GM18861 (cell line): ENCODE results near the gene MRPS26.
"Not testable (repeated sequence)": the region's sequence is repeated elsewhere in the genome, so short reads cannot be mapped to it uniquely, and the experiment has no call there.

Experiments used
- ATAC-seq: cut with Tn5 transposase; IDR thresholded peaks from one replicate; pipeline ENCODE4 v1.9.1; 2021; ENCODE audit not compliant: unreplicated experiment

MRPS26 gene

DNA sequence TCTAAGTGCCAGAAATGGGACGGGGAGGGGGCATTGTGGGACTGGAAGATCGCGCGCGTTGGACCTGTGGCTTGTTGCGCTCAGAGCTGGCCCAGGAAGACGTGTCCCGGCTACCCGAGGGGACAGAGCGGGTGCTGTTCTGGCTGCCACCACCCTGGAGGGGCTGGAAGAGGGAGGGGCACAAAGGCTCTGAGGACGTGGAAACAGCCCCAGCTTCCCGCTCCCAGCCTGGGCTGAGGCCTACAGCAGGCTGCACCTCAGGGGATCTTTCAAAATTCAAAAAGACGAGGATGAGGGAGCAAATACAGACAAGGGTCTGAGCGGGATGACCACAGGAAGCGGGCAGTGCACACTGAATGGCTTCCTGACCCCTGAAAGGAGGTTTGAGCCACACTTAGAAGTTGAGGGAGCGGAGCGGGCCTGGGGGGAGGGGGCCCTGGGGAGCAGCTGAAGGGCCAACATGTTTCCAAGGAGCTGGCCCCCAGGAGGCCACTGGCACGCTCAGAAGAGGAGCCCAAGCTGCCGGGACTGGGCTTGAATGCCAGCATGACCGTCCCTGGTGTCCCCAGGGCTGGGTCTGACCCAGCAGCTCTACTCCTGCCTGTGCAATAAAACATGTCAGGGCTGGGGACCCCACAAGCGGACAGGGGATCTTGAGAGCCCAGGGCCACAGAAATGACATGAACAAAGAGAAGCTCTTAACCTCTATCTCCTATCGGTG is 26.8 kb downstream of the MRPS26 start:
- ATAC-seq = no peak

DNA sequence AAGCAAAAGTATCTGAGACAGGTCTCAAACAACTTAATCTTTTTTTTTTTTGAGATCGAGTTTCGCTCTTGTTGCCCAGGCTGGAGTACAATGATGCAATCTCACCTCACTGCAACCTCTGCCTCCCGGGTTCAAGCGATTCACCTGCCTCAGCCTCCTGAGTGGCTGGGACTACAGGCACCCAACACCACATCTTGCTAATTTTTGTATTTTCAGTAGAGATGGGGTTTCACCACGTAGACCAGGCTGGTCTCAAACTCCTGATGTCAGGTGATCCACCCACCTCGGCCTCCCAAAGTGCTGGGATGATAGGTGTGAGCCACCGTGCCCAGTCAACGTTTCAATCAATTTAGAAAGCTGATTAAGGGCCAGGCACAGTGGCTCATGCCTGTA is 27.4 kb downstream of the MRPS26 start:
- not testable (repeated sequence) for ATAC-seq

DNA sequence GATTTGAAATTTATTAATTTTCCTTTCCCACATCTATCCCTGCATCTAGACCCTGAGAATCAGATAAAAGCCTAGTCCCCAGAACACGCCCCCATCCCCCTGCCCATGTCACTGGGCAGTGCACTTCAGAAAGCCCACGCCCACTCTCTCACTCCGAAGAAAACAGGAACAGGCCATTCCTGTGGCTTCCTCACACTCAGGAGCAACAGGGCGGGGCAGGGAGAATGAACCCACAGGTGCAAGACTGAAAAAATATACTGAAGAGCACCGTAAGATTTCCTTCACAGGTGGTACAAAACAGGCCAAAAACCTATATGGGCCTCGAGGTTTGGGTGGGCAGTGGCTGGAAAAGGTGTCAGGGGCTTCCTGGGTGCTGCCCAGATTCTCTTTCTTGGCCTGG is 29.0 kb downstream of the MRPS26 start:
- ATAC-seq = no peak

DNA sequence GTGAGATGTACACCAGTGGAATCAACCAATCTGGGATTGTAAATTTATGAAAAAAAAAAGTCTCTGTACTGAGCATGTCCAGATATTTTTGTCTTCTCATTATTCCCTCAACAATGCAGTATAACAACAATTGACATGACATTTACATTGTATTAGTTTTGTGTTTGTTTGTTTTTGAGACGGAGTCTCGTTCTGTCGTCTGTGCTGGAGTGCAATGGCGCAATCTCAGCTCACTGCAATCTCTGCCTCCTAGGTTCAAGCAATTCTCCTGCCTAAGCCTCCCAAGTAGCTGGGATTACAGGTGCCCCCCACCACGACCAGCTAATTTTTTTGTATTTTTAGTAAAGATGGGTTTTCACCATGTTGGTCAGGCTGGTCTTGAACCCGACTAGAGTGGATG is 29.5 kb downstream of the MRPS26 start:
- not testable (repeated sequence) for ATAC-seq

DNA sequence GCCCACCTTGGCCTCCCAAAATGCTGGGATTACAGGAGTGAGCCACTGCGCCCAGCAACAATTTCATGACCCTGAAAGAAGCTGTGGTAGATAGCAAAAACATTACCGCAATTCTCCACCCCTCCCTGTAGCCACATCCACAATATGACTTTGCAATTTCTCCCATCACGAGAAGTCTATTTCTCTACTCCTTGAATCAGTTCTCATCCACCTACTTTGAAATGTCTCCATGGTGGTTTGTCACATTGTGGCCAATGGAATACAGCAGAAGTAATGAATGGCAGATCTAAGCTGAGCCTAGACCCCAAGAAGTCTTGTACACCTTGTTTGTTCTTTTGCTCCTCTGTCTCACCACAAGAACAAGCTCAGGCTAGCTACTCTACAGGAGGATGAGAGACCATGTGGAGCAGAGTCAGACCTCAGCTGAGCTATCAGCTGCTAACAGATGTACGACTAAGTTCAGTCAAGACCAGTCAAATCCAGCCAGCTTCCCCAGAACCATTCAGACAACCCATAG is 31.8 kb downstream of the MRPS26 start:
- no peak for ATAC-seq

DNA sequence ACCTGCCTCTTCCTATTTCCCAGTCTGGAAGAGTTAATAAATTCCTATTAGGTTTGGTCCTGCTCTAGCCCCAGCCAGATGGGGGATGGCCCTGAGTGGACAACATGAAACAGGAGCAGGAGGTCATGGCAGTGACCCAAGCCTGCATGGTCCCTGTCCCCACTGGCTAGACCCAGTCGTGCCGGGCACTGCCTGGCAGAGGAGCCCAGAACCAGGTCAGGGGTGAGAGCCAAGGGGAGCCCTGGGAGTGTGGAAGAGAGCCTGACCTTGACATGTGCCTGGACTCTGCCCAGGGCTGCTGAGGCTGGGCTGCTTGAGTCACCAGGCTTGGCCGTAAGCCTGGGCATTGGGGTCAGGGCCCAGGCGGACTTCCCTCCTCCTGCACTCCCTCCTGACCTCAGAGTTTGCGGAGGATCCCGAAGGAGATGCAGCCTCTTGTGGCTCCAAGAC is 35.1 kb downstream of the MRPS26 start:
- no peak for ATAC-seq

DNA sequence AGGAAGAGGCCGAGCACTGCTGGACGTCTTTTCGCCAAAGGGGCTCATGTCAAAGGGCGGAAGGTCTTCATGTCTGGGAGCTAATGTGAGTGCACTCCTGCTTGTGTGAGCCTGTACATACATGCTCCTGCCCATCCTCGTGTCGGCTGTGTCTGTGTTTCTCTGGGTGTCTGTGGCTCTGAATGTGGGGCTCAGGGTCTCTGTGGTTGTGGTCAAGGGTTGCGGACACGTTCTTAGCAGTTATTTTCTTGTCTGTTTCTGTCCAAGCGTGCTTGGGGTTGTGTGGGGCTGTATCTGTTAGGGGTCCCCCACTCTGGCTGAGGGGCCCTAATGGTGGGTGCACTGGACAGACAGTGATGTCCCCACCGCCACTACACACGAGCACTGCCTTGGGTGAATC is 35.8 kb downstream of the MRPS26 start:
- no peak for ATAC-seq

DNA sequence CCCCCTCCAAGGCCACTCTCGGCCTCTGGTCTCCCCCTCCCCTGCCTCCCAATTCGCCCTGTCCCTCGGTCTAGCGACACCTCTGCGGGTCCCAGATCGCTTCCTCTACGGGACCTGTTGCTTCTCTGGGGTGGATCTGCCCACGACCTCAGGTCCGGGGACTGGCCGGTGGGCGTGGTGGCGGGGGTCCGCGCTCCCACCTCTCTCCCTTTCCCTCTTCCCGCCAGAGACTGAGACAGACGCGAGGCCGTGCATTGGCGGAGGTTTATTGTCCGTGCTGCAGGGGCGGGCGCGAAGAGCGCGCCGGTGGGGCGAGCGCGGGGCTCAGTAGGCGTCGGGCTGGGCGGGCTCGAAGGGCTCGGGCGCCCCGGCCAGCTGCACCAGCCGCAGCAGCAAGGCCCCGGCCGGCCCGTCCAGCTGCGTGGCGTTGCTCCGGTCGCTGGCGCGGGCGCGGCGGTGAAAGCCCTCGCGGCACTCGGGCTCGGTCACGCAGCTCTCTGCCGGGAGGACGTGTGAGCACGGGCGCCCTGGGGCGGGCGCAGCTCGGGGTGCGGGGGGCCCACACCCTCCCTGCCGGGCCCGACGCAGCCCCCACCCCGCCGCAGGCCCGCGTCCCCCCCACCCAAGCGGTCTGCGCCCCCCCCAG is 36.6 kb downstream of the MRPS26 start:
- ATAC-seq = no peak

DNA sequence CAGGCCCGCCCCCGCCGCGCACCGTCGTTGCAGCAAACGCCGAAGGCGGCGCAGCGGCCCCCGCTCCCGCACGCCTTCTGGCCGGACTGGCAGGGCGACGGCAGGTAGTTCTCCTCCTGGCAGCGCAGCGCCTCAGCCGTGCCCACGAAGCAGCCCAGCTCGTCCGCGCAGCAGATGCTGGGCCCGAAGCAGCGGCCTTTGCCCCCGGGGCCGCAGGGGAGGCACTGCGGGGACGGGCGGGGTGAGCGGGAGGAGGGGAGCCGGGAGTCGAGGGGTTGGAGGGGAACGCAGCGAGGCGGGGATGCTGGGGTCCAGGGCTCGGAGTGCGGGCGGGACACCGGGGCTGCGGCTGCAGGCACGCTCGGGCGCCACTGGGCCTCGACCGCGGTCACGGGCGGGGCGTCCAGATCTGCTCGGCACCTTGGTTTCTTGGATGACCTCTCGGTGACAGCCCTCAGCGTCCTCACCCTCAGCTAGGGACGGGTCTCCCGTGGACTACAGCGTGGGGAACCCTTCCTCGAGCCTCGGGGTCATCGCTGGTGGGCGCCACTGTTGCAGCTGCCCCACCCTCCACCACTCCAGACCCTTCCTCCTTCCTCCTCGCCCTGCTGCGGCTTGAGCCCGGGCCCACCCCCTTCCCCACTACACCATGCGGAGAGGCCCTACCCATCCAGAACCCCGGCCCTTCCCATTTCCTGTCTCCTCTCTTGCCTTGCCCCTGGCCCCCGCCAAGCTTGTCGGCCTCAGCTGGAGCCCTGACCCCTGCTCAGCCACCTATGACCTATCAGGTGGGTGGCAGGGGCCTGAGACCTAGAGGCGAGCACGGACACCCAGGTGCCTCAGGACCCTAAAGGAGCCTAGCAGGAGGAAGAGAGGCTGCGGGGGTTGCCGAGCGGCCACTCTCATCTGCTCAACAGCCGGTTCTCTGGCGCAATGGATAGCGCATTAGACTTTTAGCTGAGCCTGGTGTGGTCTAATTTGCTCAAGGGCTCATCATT is 37.4 kb downstream of the MRPS26 start:
- no peak for ATAC-seq

DNA sequence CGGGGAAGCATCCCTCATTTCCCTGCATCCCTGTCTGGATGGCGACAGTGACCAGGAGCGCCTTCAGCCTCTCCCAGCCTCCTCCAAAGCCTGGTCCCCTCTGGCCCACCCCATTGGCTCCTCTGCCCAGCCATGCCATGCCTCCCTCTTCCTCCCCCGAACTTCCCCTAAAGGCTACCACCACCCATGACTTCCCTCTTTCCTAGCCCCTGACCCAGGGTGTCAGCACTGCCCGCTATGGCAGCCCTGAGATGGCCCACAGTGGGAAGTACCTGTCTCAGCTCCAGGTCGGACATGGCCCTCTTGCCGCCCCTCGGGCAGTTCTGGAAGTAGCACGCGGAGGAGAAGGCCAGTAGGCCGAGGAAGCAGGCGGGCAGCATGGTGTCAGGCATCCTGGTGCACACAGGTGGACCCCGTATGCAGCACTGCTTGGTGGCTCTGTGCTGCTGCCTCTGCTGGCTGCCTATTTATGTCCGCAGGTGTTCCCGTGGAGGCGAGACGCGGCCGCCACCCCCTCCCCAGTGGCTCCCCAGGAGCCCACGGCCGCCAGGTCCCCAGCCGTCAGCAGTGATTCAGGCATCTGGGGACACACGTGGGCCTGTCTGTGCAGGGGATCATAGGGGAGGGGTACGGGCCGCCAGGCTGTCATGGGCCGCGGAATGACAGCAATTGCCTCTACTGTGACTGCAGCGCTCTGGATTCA is 38.6 kb downstream of the MRPS26 start, which contains the start of gene AVP:
AVP (minus strand) TSS at position 442 of the 703 bp plus-strand sequence; CDS start at position 392, 50 bp downstream.
- no peak for ATAC-seq

DNA sequence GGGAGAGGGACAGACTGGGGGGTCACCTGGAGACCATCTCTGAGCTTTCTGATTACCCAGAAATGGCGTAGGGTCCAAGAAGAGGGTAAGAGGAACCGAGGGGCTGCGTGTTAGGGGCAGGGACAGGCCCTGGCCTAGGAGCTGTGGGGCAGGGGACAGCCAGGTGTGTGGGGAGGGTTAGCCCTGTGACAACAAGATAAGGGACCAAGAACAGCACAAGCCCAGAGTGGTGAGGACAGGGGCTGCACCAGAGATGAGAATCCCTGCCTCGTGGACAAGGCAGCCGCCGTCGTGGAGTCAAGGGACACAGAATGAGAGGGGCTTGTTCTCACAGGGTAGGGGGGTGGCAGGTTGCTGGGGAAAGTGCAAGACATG is 39.1 kb downstream of the MRPS26 start:
- no peak for ATAC-seq

DNA sequence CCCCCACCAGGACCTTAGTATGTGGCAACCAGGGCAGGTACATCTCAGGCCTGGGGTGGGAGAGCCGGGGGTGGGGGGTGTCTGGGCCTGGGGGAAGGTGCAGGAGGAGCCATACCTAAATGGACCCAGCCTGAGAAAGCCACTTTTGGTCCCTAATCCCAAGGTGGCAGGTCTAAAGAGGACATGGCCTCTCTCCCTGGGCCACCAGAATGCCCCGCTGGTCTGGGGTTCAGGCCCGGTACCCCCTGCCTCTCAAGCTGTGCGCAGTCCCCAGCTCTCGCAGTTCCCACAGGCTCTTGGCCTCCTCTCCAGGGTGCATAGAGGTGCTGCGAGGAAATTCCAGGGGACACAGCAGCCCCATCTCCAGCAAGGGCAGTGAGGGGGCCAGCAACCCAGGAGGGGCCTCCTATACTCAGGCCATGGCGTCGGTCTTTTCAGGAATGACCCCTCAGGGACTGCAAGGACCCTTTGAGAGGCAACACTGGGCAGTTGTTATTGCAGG is 39.8 kb downstream of the MRPS26 start:
- no peak for ATAC-seq

DNA sequence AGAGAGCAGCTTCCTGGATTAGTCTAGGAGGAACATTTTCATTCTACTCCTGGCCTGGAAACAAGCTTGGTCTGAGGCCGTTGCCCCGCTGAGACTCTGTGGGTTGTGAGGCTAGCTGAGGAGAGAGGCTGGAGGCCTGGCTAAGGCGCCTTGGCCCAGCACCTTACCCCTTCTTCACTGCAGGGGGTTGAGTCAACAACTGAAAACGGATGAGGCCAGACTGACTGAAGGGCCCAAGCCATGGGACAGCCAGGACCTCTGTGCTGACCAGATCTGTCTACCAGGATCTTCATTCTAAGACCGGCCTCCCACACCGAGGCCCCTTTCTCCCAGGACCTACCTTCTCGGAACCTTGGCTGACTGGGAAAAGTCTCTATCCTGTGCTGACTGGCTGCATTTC is 42.2 kb downstream of the MRPS26 start:
- no peak for ATAC-seq

DNA sequence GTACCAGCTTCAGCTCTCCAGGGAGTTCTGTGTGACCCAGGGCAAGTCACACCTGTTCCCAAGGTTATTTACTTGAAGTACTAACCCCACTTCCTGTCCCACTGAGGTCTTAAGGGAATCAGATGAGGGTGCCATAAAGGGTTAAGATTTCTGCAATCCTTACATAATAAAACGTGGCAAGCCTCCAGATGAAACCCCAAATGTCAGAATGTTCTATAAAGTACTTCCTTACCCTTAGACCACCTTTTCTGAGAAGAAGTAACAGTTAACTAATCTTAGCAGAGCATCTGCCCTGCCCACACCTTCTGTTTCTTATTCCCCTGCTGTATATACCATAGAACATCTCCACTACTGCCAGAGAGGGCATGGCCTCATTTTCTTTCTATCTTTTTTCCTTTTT is 44.7 kb downstream of the MRPS26 start:
- ATAC-seq = no peak

DNA sequence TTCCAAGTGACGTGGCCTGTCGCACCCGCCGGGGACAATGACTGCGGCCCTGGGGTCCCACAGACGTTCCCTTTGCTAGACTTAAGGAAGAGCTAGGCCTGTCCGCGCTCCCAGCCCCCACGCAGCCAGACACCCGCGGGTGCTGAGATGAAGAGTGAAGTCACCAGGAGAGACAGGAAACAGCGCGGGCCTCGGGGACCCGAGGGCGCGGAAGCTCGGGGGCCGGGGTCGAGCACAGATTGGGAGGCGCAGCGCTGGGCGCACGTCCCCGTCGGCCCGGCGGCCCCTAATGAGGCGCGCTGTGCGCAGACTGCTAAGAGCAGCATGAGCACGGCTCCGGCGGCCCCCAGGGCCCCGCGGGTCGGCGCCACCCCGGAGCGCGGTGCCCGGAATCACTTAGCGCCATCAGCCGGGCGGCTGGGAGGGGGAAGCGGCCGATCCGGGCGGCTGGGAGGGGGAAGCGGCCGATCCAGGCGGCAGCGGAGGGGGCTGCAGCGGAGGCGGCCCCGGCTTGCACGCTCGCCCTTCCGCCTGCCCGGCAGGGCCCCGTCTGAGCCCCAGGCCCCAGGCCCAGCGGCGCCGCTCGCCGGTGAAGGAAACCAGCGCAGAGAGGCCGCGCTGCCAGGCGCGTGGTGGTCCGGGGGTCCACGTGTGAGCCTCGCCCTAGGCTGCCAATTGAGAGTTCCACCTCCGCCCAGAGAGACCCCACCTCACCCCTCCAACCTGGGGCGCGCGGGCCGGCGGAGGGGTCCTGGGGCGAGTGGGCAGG is 46.9 kb downstream of the MRPS26 start:
- ATAC-seq = no peak

DNA sequence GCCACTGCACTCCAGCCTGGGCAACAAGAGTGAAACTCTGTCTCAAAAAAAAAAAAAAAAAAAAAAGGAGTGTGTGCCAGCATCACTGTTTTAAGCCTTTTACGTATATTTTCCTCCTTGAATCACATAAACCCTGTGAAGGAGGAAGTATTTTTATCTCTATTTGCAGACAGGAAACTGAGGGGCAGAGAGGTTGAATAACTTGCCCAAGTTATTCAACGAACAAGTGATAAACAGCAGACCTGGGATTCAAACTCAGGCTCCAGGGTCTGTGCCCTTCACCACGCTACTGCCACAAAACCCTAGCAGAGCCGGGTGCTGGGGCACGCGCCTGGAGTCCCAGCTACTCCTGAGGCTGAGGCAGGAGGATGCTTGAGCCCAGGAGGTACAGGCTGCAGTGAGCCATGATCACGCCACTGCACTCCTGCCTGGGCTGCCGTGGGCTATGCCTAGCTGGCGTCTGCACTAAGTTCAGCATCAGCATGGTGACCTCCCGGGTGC is 48.1 kb downstream of the MRPS26 start:
- ATAC-seq = no peak

DNA sequence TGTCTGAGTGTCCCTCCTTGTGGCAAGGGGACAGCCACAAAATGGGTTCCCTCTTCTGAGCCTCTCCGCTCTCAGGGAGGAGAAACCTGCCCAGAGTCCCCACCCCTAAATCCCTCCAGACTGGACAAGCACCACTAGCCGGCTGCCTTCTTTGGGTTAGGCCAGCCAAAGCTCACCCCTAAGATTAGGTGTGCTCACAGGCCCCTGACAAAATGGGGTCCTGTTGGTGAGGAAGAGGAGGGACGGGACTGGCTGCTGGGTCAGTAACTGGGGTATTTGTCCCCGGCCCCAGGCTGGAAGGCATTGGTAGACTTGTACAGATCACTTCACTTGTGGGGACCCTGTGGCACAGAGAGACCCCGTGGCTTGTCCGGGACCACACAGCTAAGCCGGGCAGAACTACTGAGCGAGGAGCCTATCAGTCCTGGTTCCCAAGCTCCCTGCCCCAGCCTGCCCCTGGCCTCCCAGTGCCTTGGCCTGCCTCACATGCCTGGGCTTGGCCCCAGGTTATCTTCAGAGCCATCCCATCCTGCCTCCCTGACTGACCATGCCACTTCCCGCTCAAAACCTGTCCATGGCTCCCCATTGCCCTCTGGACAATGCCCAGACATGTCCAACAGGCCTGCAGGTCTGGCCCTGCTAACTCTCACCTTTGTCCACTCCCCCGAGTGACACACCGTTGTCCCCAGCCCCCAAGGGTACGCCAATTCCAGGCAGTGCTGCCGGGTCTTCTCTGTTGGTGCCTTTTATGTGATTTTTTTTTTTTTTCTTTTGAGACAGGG is 49.2 kb downstream of the MRPS26 start:
- ATAC-seq = no peak
